ENCODE measurements around the gene SDK2.

DNA sequence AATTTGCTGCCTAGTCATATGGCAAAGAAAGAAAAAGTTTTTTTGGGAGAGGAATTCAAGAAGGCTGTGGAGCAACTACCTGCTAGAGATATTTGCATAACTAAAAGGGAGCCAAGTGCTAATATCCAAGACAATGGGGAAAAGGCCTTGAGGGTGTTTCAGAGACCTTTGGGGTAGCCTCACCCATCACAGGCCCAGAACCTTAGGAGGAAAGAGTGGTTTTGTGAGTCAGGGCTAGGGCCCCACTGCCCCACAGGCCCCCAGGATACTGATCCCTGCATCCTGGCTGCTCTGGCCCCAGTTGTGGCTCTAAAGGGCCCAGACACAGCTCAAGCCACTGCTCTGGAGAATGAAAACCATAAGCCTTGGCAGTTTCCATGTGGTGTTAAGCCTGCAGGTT, 41.9 kb upstream of the SDK2 start:
- TF ChIP-seq CTBP1 (IDR thresholded peaks at IDR 0.05; ENCODE audit: borderline replicate concordance) (no peak), FOXA1 (IDR thresholded peaks at IDR 0.05) (no peak), SP1 (IDR thresholded peaks at IDR 0.05) (no peak), HDGF (IDR thresholded peaks at IDR 0.05; ENCODE audit: borderline replicate concordance) (no peak), ELF4 (IDR thresholded peaks at IDR 0.05) (no peak), SUZ12 (IDR thresholded peaks at IDR 0.05) (no peak), LEF1 (IDR thresholded peaks at IDR 0.05; ENCODE audit: borderline replicate concordance) (no peak), TARDBP (IDR thresholded peaks at IDR 0.05) (no peak), BHLHE40 (IDR thresholded peaks at IDR 0.05; ENCODE audit: borderline replicate concordance) (no peak), NFRKB (IDR thresholded peaks at IDR 0.05) (no peak)
